OCI-LY1 (cell line): ENCODE measurements around the gene HNF1A.

Source experiments
- H2AFZ ChIP-seq: fragments of 200-600 bp; sonication (generic), shearing (Covaris generic); 2 replicates; pipeline ENCODE4 v1.6.0; 2014; ENCODE audit warnings: antibody characterized with exemption, mild to moderate bottlenecking, low read length
- H3F3A ChIP-seq: fragments of 200-600 bp; sonication (generic), shearing (Covaris generic); 2 replicates; pipeline ENCODE4 v1.6.0; 2014; ENCODE audit warnings: mild to moderate bottlenecking, antibody characterized with exemption, low read length, moderate library complexity; ENCODE audit not compliant: insufficient read depth
- H3K27ac ChIP-seq: fragments of 200-600 bp; sonication (generic); 2 replicates; pipeline ENCODE4 v1.5.1; 2014; ENCODE audit warnings: low read length, mixed run types, mild to moderate bottlenecking, low read depth; ENCODE audit not compliant: poor library complexity, severe bottlenecking
- H3K27me3 ChIP-seq: fragments of 200-600 bp; sonication (generic); 2 replicates; pipeline ENCODE4 v1.6.0; 2014; ENCODE audit warnings: antibody characterized with exemption, mild to moderate bottlenecking, low read length, moderate library complexity; ENCODE audit not compliant: insufficient read depth
- H3K36me3 ChIP-seq: fragments of 200-600 bp; sonication (generic); 2 replicates; pipeline ENCODE4 v1.6.1; 2014; ENCODE audit warnings: mild to moderate bottlenecking, antibody characterized with exemption, low read length, moderate library complexity, mixed read lengths; ENCODE audit not compliant: insufficient read depth
- H3K4me1 ChIP-seq: fragments of 200-600 bp; sonication (generic); 2 replicates; pipeline ENCODE4 v1.5.1; 2014; ENCODE audit warnings: mild to moderate bottlenecking, low read length, moderate library complexity; ENCODE audit not compliant: insufficient read depth, severe bottlenecking
- H3K4me2 ChIP-seq: fragments of 200-600 bp; sonication (generic), shearing (Covaris generic); 2 replicates; pipeline ENCODE4 v1.6.1; 2014; ENCODE audit warnings: low read length
- H3K4me3 ChIP-seq: fragments of 200-600 bp; sonication (generic); 2 replicates; pipeline ENCODE4 v1.5.1; 2014; ENCODE audit warnings: low read length, low read depth, mild to moderate bottlenecking, mixed read lengths; ENCODE audit not compliant: poor library complexity, severe bottlenecking
- H3K79me2 ChIP-seq: fragments of 200-600 bp; shearing (Covaris generic); 2 replicates; pipeline ENCODE4 v1.6.1; 2016; ENCODE audit warnings: mixed run types, low read length, mixed read lengths; ENCODE audit not compliant: insufficient read depth
- H3K9ac ChIP-seq: fragments of 200-600 bp; sonication (generic), shearing (Covaris generic); 2 replicates; pipeline ENCODE4 v1.6.1; 2014; ENCODE audit warnings: mild to moderate bottlenecking, low read length, mixed read lengths
- H3K9me2 ChIP-seq: fragments of 200-600 bp; sonication (generic), shearing (Covaris generic); 2 replicates; pipeline ENCODE4 v1.6.1; 2014; ENCODE audit warnings: low read depth, mild to moderate bottlenecking, low read length, mixed read lengths
- H3K9me3 ChIP-seq: fragments of 200-600 bp; shearing (Covaris generic); 2 replicates; pipeline ENCODE4 v1.6.1; 2014; ENCODE audit warnings: low read length, mixed read lengths
- H4K20me1 ChIP-seq: fragments of 200-600 bp; sonication (generic), shearing (Covaris generic); 2 replicates; pipeline ENCODE4 v1.6.0; 2016; ENCODE audit warnings: mild to moderate bottlenecking, low read length; ENCODE audit not compliant: insufficient read depth
- EZH2 ChIP-seq: fragments of 200-600 bp; sonication (generic), shearing (Covaris generic); IDR thresholded peaks from 2 replicates; pipeline ENCODE4 v1.8.0; 2017; ENCODE audit warnings: borderline replicate concordance, mixed run types, mild to moderate bottlenecking, antibody characterized with exemption, low read length, moderate library complexity, mixed read lengths
- TF ChIP-seq, protein P1 (sequence below): fragments of 200-600 bp; sonication (generic), shearing (Covaris generic); IDR thresholded peaks from 2 replicates; pipeline ENCODE4 v1.5.1; 2017; ENCODE audit warnings: mild to moderate bottlenecking, antibody characterized with exemption, low read length, moderate library complexity, mixed read lengths

The HNF1A gene

DNA sequence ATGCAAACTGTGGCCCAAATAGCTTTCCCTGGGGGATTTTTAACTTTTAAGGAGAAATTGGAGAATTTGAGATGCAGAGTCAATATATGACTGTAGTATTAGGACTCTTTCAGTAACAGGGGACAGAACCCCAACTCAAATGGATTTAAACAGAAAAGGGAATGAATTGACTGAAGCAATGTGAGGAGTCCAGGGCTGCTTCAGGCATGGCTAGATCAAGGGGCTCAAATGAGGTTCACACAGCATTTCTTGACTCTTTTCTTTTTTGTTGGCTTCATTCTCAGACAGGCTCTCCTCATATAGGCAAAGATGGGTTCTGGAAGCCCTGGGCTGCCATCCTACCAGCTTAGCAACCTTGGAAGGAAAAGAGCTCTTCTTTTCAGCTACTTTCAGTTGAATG lies 13.6 kb downstream of the HNF1A start:
- Histone ChIP-seq H3K4me2 (no peak overlapping the region), H3K9me2 (no peaks in the 10 kb centered on the region), H3K4me1 (no peaks in the 10 kb centered on the region), H3K9ac (no peak overlapping the region), H3K36me3 (no peaks in the 10 kb centered on the region), H3F3A (no peaks in the 10 kb centered on the region), H3K79me2 (no peaks in the 10 kb centered on the region), H4K20me1 (no peaks in the 10 kb centered on the region), H3K4me3 (no peak overlapping the region), H3K9me3 (no peaks in the 10 kb centered on the region), H3K27ac (no peak overlapping the region), H3K27me3 (no peaks in the 10 kb centered on the region; the same call in 1 of the 2 replicates), H2AFZ (no peak overlapping the region)
- TF ChIP-seq EZH2 = no peak
- TF ChIP-seq, protein P1, sequence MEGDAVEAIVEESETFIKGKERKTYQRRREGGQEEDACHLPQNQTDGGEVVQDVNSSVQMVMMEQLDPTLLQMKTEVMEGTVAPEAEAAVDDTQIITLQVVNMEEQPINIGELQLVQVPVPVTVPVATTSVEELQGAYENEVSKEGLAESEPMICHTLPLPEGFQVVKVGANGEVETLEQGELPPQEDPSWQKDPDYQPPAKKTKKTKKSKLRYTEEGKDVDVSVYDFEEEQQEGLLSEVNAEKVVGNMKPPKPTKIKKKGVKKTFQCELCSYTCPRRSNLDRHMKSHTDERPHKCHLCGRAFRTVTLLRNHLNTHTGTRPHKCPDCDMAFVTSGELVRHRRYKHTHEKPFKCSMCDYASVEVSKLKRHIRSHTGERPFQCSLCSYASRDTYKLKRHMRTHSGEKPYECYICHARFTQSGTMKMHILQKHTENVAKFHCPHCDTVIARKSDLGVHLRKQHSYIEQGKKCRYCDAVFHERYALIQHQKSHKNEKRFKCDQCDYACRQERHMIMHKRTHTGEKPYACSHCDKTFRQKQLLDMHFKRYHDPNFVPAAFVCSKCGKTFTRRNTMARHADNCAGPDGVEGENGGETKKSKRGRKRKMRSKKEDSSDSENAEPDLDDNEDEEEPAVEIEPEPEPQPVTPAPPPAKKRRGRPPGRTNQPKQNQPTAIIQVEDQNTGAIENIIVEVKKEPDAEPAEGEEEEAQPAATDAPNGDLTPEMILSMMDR = no peak

DNA sequence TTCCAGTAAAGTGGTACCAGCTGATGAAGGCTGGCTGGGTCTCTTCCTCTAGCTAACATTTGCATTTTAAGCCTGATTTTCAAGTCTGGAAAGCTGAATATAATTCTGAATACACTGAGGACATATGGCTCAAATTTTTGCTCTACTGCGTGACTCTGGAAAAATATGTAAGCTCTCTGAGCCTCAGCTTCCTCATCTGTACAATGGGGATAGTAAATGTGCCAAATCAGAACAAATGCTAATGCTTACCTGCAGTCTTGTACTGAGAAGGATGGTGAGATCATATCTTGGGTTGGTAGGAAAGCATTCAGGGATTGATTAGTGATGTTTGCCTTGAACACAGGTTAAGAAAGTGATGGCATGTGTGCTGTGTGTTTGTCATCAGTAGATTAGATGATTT lies 14.6 kb downstream of the HNF1A start:
- H4K20me1 ChIP-seq = no peaks in the 10 kb centered on the region
- no peaks in the 10 kb centered on the region for H3F3A ChIP-seq
- H3K4me3 ChIP-seq = no peak overlapping the region
- H2AFZ ChIP-seq = no peak overlapping the region
- H3K27me3 ChIP-seq = no peaks in the 10 kb centered on the region; the same call in 1 of the 2 replicates
- no peaks in the 10 kb centered on the region for H3K9me3 ChIP-seq
- no peaks in the 10 kb centered on the region for H3K36me3 ChIP-seq
- H3K4me1 ChIP-seq = no peaks in the 10 kb centered on the region
- TF ChIP-seq, protein P1 = no peak
- TF ChIP-seq EZH2 = no peak
- no peak overlapping the region for H3K9ac ChIP-seq
- H3K4me2 ChIP-seq = no peak overlapping the region
- no peak overlapping the region for H3K27ac ChIP-seq
- no peaks in the 10 kb centered on the region for H3K9me2 ChIP-seq
- H3K79me2 ChIP-seq = no peaks in the 10 kb centered on the region

DNA sequence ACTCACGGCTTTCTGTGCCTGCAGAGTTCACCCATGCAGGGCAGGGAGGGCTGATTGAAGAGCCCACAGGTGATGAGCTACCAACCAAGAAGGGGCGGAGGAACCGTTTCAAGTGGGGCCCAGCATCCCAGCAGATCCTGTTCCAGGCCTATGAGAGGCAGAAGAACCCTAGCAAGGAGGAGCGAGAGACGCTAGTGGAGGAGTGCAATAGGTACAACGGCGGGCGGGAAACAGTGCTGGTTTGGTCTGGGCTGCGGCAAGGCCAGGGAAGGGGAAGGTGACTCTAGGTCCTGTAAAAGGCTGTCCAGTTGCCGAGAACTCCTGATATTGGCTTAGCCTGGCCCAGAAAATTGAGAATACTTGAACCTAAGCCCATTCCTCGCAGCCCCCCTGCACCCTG lies 15.2 kb downstream of the HNF1A start:
- Histone ChIP-seq H3K27ac (no peak overlapping the region), H3K79me2 (no peaks in the 10 kb centered on the region), H2AFZ (no peak overlapping the region), H3K9ac (no peak overlapping the region), H3K4me3 (no peak overlapping the region), H3K27me3 (no peaks in the 10 kb centered on the region; the same call in 1 of the 2 replicates), H3K4me1 (no peaks in the 10 kb centered on the region), H3F3A (no peaks in the 10 kb centered on the region), H3K36me3 (no peaks in the 10 kb centered on the region), H3K4me2 (no peak overlapping the region), H3K9me3 (no peaks in the 10 kb centered on the region), H4K20me1 (no peaks in the 10 kb centered on the region), H3K9me2 (no peaks in the 10 kb centered on the region)
- TF ChIP-seq EZH2 = no peak

DNA sequence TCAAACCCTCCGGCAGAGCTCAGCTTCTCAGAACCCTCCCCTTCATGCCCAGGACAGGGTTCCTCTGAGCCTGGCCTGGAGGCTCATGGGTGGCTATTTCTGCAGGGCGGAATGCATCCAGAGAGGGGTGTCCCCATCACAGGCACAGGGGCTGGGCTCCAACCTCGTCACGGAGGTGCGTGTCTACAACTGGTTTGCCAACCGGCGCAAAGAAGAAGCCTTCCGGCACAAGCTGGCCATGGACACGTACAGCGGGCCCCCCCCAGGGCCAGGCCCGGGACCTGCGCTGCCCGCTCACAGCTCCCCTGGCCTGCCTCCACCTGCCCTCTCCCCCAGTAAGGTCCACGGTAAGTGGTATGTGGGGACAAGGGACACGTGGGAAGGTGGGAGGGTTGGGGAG lies 15.7 kb downstream of the HNF1A start:
- no peaks in the 10 kb centered on the region for H3K79me2 ChIP-seq
- no peak overlapping the region for H3K4me3 ChIP-seq
- TF ChIP-seq EZH2 = no peak
- TF ChIP-seq, protein P1 = no peak
- no peaks in the 10 kb centered on the region for H3K9me2 ChIP-seq
- H3K4me2 ChIP-seq = no peak overlapping the region
- no peaks in the 10 kb centered on the region for H3K9me3 ChIP-seq
- no peaks in the 10 kb centered on the region for H3K4me1 ChIP-seq
- no peaks in the 10 kb centered on the region for H3F3A ChIP-seq
- no peak overlapping the region for H2AFZ ChIP-seq
- no peaks in the 10 kb centered on the region for H3K36me3 ChIP-seq
- no peak overlapping the region for H3K27ac ChIP-seq
- no peaks in the 10 kb centered on the region; the same call in 1 of the 2 replicates for H3K27me3 ChIP-seq
- H3K9ac ChIP-seq = no peak overlapping the region
- H4K20me1 ChIP-seq = no peaks in the 10 kb centered on the region
